Esophagus squamous epithelium (tissue), 4 donors: Measurements from ENCODE around the gene ERLEC1.

Source experiments
- POLR2A ChIP-seq, 4 donors: fragments of 450-650 bp; IDR thresholded peaks; one replicate each; pipeline ENCODE4 v1.6.1; 2017; ENCODE audit warnings: antibody characterized with exemption in 4 of 4, mild to moderate bottlenecking in 4 of 4, moderate library complexity in 3 of 4
- TF ChIP-seq, protein P1 (sequence below), 6 experiments: fragments of 450-650 bp in 4 of 6; fragments of 200-600 bp in 2 of 6; sonication (generic) in 2 of 6; IDR thresholded peaks; one replicate each; pipeline ENCODE4 v1.5.1; 2016 to 2019; ENCODE audit warnings: antibody characterized with exemption in 6 of 6, mild to moderate bottlenecking in 4 of 6, moderate library complexity in 4 of 6

DNA sequence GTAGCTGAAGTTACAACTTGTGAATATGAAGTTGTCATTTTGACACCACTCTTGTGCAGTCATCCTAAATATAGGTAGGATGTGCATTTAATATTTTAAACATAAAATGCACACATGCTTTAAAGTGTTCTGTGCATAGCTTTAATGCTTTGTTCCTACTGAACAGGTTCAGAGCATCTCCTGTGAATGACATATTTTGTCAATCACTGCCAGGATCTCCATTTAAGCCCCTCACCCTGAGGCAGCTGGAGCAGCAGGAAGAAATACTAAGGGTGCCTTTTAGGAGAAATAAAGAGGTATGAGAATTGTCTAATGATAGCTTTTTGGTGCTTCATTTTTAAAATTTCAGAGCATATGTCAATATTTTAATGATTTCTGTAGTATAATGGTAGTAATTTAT, 14.7 kb downstream of the ERLEC1 start:
- TF ChIP-seq, protein P1, sequence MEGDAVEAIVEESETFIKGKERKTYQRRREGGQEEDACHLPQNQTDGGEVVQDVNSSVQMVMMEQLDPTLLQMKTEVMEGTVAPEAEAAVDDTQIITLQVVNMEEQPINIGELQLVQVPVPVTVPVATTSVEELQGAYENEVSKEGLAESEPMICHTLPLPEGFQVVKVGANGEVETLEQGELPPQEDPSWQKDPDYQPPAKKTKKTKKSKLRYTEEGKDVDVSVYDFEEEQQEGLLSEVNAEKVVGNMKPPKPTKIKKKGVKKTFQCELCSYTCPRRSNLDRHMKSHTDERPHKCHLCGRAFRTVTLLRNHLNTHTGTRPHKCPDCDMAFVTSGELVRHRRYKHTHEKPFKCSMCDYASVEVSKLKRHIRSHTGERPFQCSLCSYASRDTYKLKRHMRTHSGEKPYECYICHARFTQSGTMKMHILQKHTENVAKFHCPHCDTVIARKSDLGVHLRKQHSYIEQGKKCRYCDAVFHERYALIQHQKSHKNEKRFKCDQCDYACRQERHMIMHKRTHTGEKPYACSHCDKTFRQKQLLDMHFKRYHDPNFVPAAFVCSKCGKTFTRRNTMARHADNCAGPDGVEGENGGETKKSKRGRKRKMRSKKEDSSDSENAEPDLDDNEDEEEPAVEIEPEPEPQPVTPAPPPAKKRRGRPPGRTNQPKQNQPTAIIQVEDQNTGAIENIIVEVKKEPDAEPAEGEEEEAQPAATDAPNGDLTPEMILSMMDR (IDR thresholded peaks at IDR 0.05) = no peak
- no peak for TF ChIP-seq POLR2A (IDR thresholded peaks at IDR 0.05)
